GM19397 (cell line): ENCODE measurements around the gene KDELR1.
"Not testable (repeated sequence)": the region's sequence is repeated elsewhere in the genome, so short reads cannot be mapped to it uniquely, and the experiment has no call there.

Experiments used
- ATAC-seq: cut with Tn5 transposase; IDR thresholded peaks from one replicate; pipeline ENCODE4 v1.9.1; 2021; ENCODE audit warnings: mild to moderate bottlenecking, moderate library complexity; ENCODE audit not compliant: unreplicated experiment

The KDELR1 gene

DNA sequence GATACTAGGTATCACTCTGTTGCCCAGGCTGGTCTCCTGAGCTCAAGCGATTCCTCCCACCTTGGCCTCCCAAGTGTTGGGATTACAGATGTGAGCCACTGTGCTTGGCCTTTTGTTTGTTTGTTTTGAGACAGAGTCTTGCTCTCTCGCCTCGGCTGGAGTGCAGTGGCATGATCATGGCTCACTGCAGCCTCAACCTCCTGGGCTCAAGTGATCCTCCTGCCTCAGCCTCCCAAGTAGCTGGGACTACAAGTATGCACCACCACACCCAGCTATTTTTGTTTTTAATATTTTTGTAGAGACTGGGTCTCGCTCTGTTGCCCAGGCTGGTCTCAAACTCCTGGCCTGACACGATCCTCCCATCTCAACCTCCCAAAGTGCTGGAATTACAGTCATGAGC lies 19.6 kb downstream of the KDELR1 start:
- ATAC-seq: not testable (repeated sequence)

DNA sequence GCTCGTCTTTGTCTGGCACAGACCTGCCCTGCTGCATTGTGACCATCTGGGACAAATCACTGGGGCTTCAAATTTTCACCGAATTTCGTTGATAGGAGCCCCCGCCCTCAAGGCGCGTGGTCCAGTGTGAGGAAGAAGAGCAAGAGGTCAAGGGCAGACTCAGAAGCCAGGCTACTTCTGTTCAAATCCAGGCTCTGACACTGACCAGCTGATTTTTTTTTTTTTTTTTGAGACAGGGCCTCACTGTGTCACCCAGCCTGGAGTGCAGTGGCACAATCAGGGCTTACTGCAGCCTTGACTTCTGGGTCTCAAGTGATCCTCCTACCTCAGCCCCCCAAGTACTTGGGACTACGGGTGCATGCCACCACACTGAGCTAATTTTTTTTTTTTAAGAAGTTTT lies 20.0 kb downstream of the KDELR1 start:
- no peak for ATAC-seq

DNA sequence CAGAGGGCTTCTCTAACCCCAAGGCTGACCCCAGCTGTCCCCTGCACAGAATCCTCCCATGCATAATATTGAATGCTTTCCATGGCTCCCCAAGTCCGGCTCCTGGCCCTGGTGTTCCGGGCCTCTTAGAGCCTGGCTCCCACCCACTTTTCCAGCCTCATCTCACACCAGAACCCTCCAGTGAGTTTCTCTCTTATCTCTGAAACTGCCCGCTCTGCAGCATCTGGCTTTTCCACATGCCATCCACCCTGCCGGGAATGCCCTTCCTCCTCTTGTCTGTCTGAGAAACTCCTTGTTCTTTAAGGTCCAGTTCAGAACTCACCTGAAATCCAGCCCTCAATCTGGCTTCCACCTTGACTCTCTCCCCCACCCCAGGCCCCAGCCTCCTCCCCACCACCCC lies 20.4 kb downstream of the KDELR1 start:
- no peak for ATAC-seq

DNA sequence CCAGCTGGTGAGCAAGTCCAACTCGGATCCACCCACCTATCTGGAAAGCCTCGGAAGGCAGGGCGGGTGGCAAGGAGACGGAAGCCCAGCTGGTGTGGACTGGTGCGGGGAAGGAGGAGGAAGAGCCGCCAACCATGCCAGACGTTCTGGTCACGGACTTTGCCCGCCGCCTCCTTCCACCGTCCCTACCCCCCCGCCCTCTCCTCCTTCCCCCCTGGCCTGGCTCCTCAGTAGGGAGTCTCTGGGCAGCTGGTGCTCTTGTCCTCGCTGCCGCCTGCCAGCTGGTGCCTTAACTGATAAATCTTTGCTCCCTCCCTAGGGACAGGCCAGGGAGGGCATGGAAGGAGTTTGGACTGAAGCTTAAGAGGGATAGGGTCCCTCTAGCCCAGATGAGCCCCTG lies 22.4 kb downstream of the KDELR1 start:
- no peak for ATAC-seq

DNA sequence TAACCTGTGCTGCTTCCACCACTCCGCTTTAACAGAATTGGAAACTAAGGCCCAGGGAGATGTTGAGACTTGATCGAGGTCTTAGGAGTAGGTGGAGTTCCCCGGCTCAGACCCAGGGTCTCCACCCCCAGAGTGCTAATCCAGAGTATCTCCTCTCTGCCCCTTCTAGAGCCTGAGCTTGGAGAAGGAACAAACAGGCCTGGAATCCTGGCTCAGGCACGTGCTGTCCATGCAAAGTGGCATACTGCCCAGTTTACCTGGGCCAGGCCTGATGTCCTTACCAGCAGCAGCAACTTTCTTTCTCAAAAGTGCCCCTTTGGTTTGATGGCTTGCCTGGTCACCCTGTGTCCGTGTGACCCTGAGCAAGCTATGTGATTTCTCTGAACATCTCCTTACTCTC lies 23.5 kb downstream of the KDELR1 start:
- no peak for ATAC-seq

DNA sequence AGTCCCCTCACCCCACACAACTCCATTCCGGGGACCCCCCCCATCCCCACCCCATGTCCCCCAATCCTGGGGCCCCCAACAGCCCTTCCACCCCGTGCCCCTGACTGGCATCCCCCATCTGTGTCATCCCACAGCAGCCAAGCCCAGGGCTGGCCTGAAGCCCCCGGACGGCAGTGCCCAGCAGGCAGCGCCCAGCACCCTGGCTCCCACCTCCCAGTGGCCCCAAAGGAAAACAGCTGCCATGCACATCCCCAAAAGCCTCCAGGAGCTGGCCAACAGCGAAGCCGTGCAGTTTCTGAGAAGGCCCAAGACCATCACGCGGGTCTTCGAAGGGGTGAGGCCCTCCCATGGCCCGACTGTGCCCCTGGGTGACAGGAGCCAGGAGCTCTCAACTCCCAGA lies 25.7 kb downstream of the KDELR1 start:
- no peak for ATAC-seq

DNA sequence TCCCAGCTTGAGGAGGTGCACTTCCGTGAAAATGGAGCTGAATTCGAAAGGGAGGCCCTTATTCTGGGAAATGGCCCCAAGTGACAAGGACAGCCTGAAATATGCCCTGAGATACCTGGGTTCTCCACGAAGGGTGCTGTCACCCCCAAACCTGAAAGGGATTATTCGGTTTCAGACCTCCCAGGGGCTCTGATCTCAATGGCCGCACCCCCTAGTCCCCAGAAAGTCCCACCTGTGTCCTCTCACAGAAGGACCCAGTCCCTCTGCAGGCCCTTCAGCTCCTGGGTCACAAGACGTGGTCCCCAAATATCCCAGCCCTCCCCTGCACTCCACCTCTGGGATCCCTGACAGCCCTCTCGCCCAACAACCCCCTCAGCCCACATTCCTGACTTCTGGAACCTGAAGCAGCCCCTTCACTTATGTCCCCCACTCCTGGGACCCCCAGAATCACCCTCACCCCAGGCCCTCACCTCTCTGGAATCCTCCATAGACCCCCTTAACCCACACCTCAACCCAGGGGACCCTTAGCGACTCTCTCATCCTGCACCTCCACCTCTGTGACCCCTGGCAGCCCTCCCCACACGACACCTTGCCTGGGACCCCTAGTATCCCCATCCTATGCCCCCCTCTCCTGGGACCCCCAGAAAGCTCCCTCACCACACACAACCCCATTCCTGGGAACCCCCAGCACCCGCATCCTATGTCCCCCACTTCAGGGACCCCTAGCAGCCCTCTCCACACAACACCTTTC lies 26.6 kb downstream of the KDELR1 start:
- no peak for ATAC-seq

DNA sequence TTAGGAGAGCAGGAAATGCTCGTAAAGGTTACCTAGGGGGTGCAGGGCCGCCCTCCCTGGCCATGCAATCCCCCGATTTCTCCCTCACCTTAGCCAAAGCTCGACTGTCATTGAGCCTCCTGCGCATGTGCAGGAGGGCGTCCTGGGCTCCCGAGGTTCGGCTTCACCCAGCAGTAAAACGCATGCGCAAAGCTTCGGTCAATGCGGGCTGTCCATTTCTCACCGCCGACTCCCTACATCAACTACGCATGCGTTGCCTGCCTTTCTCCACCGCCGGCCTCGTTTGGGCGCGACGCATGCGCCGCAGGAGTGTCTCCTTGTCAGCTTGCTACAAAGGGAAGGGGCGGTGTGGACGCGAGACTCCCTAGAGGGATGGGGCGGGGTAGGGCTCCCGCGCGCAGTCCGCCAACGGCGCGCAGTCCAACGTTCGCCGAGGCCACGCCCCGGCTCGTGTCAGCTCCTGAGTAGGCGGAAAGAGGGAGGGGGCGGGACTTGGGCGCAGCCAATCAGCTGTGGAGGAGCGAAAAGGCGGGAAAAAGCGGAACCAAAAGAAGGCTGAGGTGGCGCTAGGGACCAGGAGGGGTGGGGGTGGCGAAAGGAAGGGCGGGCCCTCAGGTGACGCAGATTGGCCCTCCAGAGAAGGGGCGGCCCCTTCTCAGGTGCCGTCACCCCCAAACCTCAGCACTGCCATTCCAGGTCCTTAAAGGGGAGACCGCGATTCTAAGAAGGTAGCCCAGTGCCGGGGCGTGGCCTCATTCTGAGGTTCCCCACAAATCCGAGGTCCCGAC lies 27.3 kb downstream of the KDELR1 start, which contains the start of the genes SYNGR4 and TMEM143:
Gene SYNGR4 (plus strand): TSS at position 558 of the 788 bp plus-strand sequence. CDS start 1,476 bp downstream, outside the sequence.
Gene TMEM143 (minus strand): TSS at position 131 of the 788 bp plus-strand sequence. CDS start 20 bp downstream, at position 111.
- ATAC-seq: peak; percentile 84

DNA sequence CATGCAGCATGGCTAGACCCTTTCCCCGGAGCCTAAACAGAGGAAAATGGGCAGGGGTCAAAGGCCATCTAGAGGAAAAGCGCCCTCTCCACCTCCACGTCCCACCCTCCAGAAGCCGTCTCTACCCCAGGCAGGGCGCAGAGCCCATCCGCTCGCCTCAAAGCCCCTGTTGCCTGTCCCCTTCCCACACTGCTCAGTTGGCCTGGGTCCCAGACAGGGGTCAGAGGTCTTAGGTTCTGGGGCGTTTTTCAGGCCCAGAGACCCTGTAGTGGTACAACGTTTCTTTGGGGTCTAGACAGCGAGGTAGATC lies 27.9 kb downstream of the KDELR1 start:
- peak; percentile 7 for ATAC-seq

DNA sequence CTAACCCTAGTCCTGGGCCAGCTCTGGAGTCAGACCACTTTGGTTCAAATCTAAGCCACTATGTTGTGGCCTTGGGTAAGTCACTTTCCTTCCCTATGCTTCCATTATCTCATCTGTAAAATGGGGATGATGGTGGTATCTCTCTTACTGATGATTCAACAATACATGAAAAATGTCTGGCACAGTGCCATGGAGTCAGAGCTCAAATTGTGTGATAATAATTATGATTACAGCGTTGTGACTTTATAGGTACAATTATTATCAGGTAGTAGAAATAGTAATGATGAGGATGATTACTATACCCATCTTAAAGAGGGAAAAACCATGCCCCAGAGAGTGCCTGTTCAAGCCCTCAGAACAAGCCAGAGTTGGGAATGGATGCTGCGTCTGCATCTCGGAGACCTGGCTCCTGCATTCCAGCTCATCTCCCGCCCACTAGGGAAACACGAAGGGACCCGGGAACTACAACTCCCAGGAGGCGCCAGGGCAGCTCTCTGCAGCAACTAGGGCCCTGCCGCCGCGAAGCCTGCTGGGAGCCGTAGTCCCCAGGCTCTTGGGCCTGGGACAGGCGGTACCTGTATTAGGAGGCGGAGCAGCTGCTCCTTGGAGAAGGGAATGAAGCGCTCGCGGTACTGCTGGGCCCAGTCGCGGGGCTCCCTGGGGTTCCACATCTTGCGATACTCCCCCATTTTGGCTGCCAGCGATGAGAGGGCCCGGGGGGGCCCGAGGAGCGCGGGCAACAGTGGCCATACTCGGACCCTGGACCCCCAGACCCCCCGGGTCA lies 28.4 kb downstream of the KDELR1 start:
- peak; percentile 46 for ATAC-seq

DNA sequence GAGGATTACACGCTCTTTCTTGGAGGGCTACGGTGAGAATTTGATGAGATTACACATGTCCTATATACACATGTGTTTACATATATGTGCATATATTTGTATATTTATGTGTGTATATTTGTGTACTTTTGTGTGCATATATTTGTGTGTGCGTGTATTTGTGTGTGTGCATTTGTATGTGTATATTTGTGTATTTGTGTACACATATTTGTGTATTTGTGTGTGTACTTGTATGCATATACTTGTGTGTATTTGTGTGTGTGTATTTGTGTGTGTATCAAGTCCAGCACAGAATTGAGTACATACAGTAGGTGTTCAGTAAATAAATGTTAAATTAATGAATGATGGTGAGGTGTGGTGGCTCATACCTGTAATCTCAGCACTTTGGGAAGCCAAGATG lies 29.4 kb downstream of the KDELR1 start:
- ATAC-seq: no peak

DNA sequence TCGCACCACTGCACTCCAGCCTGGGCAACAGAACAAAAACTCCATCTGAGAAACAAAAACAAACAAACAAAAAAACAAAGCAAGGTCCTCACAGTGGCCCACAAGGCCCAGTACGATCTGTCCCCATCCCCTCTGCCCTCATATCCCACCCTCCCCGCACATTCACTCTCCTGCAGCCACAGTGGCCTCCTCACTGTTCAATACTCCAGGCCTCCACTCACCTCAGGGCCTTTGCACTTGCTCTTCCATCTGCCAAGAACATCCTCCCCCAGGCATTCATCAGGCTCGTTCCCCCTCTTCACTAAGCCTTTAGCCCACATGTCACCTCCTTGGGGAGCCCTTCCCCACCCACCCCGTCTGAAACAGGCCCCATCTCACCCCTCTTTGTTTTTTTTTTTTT lies 32.2 kb downstream of the KDELR1 start:
- no peak for ATAC-seq

DNA sequence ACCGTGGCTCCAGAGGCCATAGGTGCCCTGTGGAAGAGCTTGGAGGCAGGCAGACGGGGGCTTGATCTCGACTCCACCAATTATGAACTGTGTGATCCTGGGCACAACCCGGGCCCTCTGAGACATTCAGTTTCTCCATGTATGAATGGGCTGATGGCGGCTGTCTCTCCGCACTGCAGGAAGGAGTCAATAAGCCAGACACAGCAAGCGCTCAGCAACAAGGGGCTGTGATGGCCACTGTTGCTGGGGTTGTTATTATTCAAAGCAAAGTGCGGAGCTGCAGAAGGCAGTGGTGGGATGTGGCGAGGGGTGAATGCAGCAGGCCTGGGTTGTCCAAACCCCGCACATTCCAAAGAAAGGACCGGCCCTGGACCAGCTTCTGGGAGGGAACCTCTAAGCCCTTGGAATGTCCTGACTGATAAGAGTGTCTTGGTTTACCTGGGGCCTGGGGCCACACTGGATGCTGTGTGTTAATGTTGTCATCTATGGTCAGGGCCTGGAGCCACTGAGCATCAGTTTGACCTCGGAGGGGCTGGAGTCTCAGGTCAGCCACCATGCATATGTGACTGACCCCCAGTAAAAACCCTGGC lies 35.9 kb downstream of the KDELR1 start:
- no peak for ATAC-seq

DNA sequence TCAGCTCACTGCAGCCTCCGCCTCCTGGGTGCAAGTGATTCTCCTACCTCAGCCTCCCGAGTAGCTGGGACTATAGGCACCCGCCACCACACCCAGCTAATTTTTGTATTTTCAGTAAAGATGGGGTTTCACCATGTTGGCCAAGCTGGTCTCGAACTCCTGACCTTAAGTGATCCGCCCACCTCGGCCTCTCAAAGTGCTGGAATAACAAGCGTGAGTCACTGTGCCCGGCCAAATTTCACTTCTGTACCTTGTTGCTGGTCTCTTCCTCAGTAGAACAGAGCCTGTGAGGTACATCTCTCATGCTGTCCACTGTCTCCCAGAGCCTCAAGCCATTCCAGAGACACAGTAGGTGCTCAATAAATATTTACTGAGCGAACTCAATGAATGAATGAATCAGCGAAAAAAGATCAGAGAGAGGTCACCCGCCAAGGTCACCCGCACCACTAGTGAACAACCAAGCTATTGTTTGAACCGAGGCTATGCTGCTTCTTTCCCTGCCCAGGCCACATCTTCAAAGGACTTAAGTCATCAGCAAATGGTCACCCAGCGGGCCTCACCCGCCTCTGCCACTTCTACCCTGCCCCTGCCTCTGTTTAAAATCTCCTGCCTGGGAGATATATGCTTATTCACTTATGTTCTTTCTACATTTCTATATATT lies 36.9 kb downstream of the KDELR1 start:
- no peak for ATAC-seq

DNA sequence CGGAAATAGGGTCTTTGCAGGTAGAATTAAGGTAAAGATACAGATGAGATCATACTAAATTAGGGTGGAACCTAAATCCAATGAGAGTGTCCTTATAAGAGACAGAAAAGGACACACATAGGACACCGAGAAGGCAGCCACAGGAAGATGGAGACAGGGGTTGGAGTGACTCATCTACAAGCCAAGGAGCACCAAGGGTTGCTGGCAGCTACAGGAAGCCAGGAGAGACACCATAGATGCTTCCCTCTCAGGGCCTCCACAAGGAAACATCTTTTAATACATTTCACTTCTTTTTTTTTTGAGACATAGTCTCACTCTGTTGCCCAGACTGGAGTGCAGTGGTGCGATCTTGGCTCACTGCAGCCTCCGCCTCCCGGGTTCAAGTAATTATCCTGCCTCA lies 37.7 kb downstream of the KDELR1 start:
- no peak for ATAC-seq

DNA sequence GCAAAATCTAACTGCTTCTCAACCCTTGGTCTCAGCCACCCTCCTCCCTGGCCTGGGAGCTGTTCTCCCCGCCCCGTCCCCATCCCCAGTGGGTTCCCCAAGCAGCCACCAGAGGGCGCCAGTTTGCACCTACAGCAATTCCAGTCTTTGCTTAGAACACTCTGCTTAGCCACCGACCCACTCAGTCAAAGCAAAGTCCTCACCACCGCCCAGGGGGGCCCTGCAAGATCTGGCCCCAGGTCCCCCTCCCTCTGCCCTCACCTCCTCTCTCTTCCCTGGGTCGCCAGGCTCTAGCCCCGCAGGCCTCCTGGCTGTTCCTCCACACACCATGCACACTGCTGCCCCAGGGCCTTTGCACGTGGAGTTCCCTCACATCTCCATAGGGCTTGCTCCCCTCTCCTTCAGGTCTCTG lies 40.0 kb downstream of the KDELR1 start:
- ATAC-seq: no peak

DNA sequence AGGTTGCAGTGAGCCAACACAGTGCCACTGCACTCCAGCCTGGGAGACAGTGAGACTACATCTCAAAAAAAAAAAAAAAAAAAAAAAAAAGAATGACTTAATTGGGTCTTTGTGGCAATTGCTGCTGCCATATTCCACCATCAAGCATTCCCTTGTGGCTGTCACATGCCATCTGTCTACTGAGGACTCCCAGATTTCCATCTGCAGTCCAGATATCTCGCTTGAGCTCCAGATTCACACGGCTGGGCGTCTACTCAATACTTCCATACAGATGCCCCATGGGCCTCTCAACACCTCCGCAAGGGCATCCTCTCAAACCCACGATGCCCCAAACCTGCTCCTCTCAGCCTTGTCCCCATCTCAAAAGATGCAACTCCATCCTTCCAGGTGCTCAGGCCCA lies 40.5 kb downstream of the KDELR1 start:
- ATAC-seq: no peak

DNA sequence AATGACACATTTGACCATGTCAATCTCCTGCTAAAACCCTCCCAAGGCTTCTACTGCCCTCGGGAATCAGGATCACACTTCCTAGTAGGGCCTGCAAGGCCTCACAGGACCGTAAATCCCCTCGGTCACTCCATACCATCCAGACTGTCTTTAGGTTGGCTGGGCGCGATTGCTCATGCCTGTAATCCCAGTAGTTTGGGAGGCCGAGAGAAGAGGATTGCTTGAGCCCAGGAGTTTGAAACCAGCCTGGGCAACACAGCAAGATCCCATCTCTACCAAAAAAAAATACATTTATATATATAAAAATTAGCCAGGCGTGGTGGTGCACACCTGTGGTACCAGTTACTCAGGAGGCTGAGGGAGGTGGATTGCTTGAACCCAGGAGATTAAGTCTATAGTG lies 42.6 kb downstream of the KDELR1 start:
- no peak for ATAC-seq

DNA sequence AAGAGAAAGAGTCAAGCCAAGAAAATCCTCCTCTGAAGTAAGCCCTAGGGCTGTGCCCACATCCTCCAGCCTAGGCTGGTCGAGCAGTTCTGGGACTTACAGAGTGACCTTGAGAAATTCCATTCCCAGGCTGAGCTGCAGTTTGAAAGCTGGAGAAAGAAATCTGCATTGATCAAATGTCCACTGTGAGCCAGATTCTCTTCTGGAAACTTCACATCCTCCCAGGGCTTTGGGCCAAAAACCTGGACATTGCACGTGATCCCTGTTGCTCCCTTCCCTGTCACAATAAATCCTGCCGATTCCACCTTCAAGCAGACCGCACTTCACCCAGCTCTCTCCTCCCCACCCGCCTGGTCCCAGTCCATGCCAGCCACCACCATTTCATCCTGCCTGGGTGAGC lies 43.3 kb downstream of the KDELR1 start:
- ATAC-seq: no peak

DNA sequence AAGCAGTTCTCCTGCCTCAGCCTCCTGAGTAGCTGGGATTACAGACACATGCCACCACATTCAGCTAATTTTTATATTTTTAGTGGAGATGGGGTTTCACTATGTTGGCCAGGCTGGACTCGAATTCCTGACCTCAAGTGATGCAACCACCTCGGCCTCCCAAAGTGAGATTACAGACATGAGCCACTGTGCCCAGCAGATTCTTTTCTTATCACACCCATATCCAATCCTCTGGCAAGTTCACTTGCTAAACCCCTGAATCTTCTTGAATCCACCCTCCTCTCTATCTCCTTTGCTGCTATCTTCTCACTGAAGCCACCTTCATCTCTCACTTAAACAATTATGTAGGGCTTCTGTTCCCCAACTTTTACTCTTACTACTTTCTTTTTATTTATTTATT lies 45.2 kb downstream of the KDELR1 start:
- ATAC-seq: no peak

DNA sequence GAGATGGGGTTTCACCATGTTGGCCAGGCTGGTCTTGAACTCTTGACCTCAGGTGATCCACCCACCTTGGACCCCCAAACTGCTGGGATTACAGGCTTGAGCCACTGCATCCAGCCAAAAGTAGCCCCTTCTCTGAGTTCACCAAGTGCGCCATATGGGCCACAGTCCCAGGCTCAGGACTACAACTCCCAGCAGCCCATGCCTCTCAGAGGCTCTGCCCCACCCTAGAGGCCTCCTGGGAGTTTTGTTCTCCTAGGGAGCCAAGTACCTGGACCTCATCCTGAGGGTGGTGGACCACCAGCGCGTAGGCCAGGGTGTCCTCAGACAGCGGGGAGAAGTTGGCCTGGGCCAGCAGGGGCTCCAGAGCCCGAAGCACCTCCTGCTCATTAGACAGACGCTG lies 46.5 kb downstream of the KDELR1 start:
- no peak for ATAC-seq
